IMR-90 (cell line): ENCODE data around the gene CDKL4. TPM values are rescaled to one million over a fixed set of nuclear protein-coding genes. Genes with fewer than 3 reads are reported as not detected.
A peak's percentile ranks its signal among the peaks of the same experiment; 100 is the strongest.

Experiments
- ATAC-seq: fragments of 200-7000 bp; cut with Tn5 transposase; 2 replicates; pipeline ENCODE4 v1.9.1; 2020; ENCODE audit warnings: low read depth, mild to moderate bottlenecking, moderate library complexity
- BruUV-seq: library from RNA; stranded (reverse); fragments of 400-500 nt; replicated peaks from 2 replicates; lab custom pipeline; 2021; lab: Mats Ljungman, UMichigan
- CTCF ChIA-PET: fragments of 300-600 bp; formaldehyde crosslinking; extraction: SDS; loops from one replicate; lab custom pipeline; 2021; ENCODE audit warnings: antibody characterized with exemption; lab: Yijun Ruan, JAX
- POLR2A ChIA-PET: fragments of 300-600 bp; sonication (Branson Sonifier 250); formaldehyde crosslinking; loops from one replicate; lab custom pipeline; 2022; ENCODE audit warnings: antibody characterized with exemption; ENCODE audit not compliant: unreplicated experiment; lab: Charles Lee
- DNase-seq: peaks from one replicate; pipeline ENCODE4 v3.0.0; 2013
- H2AFZ ChIP-seq: replicated peaks from 2 replicates; pipeline ENCODE3; 2013; ENCODE audit warnings: low read length, mild to moderate bottlenecking; ENCODE audit not compliant: poor library complexity
- H2AK5ac ChIP-seq: 2 replicates; pipeline ENCODE4 v1.6.1; 2013; ENCODE audit warnings: low read depth, low read length, inconsistent platforms
- H2AK9ac ChIP-seq: replicated peaks from 2 replicates; pipeline ENCODE3; 2013; ENCODE audit warnings: mild to moderate bottlenecking, low read depth, low read length, moderate library complexity; ENCODE audit not compliant: poor library complexity
- H2BK120ac ChIP-seq: 2 replicates; pipeline ENCODE4 v1.6.1; 2013; ENCODE audit warnings: low read depth, low read length, inconsistent platforms
- H2BK15ac ChIP-seq: 3 replicates; pipeline ENCODE4 v1.6.1; 2013; ENCODE audit warnings: low read depth, low read length, inconsistent platforms
- H2BK20ac ChIP-seq: 2 replicates; pipeline ENCODE4 v1.6.1; 2013; ENCODE audit warnings: low read depth, mild to moderate bottlenecking, inconsistent platforms, low read length, moderate library complexity
- H2BK5ac ChIP-seq: 2 replicates; pipeline ENCODE4 v1.6.1; 2013; ENCODE audit warnings: mild to moderate bottlenecking, low read depth, low read length, inconsistent platforms; ENCODE audit not compliant: poor library complexity, severe bottlenecking
- H3K14ac ChIP-seq: replicated peaks from 2 replicates; pipeline ENCODE4 v1.6.1; 2013; ENCODE audit warnings: low read depth, low read length, inconsistent platforms
- H3K18ac ChIP-seq: 2 replicates; pipeline ENCODE4 v1.6.1; 2013; ENCODE audit warnings: low read depth, low read length, control low read depth
- H3K23ac ChIP-seq: 2 replicates; pipeline ENCODE4 v1.6.1; 2013; ENCODE audit warnings: low read depth, low read length, inconsistent platforms
- H3K27ac ChIP-seq: 2 replicates; pipeline ENCODE4 v1.5.1; 2013; ENCODE audit warnings: mild to moderate bottlenecking, control low read depth, low read length; ENCODE audit not compliant: insufficient read depth
- H3K27me3 ChIP-seq: 2 replicates; pipeline ENCODE4 v1.6.1; 2013; ENCODE audit warnings: low read length; ENCODE audit not compliant: control insufficient read depth, insufficient read depth
- H3K36me3 ChIP-seq: 2 replicates; pipeline ENCODE4 v1.6.1; 2013; ENCODE audit warnings: low read length, mixed read lengths; ENCODE audit not compliant: control insufficient read depth, insufficient read depth
- H3K4ac ChIP-seq: 2 replicates; pipeline ENCODE4 v1.6.1; 2013; ENCODE audit warnings: low read depth, low read length, inconsistent platforms
- H3K4me1 ChIP-seq: 2 replicates; pipeline ENCODE4 v1.6.1; 2013; ENCODE audit warnings: low read length, mixed read lengths; ENCODE audit not compliant: control insufficient read depth, insufficient read depth
- H3K4me2 ChIP-seq: 2 replicates; pipeline ENCODE4 v1.6.1; 2013; ENCODE audit warnings: low read depth, mild to moderate bottlenecking, control low read depth, low read length, moderate library complexity
- H3K4me3 ChIP-seq: 2 replicates; pipeline ENCODE4 v1.5.1; 2013; ENCODE audit warnings: low read depth, mild to moderate bottlenecking, control low read depth, low read length, moderate library complexity; ENCODE audit not compliant: insufficient read depth
- H3K56ac ChIP-seq: 2 replicates; pipeline ENCODE4 v1.6.1; 2013; ENCODE audit warnings: low read length, inconsistent platforms; ENCODE audit not compliant: insufficient read depth; ENCODE audit errors: extremely low read depth
- H3K79me1 ChIP-seq, 2 experiments: 2 replicates each; pipeline ENCODE4 v1.6.1; 2013; ENCODE audit warnings: low read length in 2 of 2, inconsistent platforms in 1 of 2, low read depth in 1 of 2
- H3K9ac ChIP-seq: 2 replicates; pipeline ENCODE4 v1.6.1; 2013; ENCODE audit warnings: low read depth, low read length, control low read depth
- H3K9me1 ChIP-seq: 2 replicates; pipeline ENCODE4 v1.6.1; 2013; ENCODE audit warnings: low read length, inconsistent platforms; ENCODE audit not compliant: insufficient read depth
- H3K9me3 ChIP-seq: 2 replicates; pipeline ENCODE4 v1.6.1; 2013; ENCODE audit warnings: low read length; ENCODE audit not compliant: control insufficient read depth, insufficient read depth
- H4K20me1 ChIP-seq: 2 replicates; pipeline ENCODE4 v1.6.1; 2013; ENCODE audit warnings: low read length, inconsistent platforms; ENCODE audit not compliant: insufficient read depth
- H4K5ac ChIP-seq: 2 replicates; pipeline ENCODE4 v1.6.1; 2013; ENCODE audit warnings: mild to moderate bottlenecking, low read depth, low read length, control low read depth
- H4K8ac ChIP-seq, 2 experiments: 2 replicates each; pipeline ENCODE4 v1.6.1; 2013; ENCODE audit warnings: low read depth in 2 of 2, low read length in 2 of 2, control low read depth in 1 of 2, inconsistent platforms in 1 of 2
- H4K91ac ChIP-seq: 2 replicates; pipeline ENCODE4 v1.6.1; 2013; ENCODE audit warnings: low read depth, low read length, inconsistent platforms; ENCODE audit not compliant: insufficient read depth
- MAZ ChIP-seq: IDR thresholded peaks from 2 replicates; pipeline ENCODE4 v1.6.1; 2012; ENCODE audit warnings: low read depth, mild to moderate bottlenecking, low read length, improper control_type of control experiment, moderate library complexity, borderline replicate concordance
- MXI1 ChIP-seq: IDR thresholded peaks from 2 replicates; pipeline ENCODE4 v1.6.1; 2012; ENCODE audit warnings: low read depth, mild to moderate bottlenecking, low read length, moderate library complexity, borderline replicate concordance
- WGBS, 2 experiments: methylation state at CpG; one replicate each; pipeline versions ENCODE4 v1.1.5 to v1.1.7; 2013; ENCODE audit warnings: missing lambda C conversion rate in 2 of 2; ENCODE audit not compliant: insufficient read length in 1 of 2; ENCODE audit errors: extremely low coverage in 2 of 2; 5-methylcytosine and 5-hydroxymethylcytosine counted together
- dilution Hi-C: fragments of 300-500 bp; cut with HindIII; formaldehyde crosslinking; loops from one replicate; pipeline ENCODE4 v1.14.3; 2018; ENCODE audit warnings: low sequenced_read_pairs; ENCODE audit not compliant: unreplicated experiment
- in situ Hi-C: fragments of 300-500 bp; cut with MboI; formaldehyde crosslinking; loops from 3 replicates; pipeline ENCODE4 v1.14.3; 2019; ENCODE audit warnings: low sequenced_read_pairs, inconsistent platforms, mixed read lengths
- intact Hi-C: fragments of 100-400 bp; cut with micrococcal nuclease; formaldehyde crosslinking; loops from 2 replicates; pipeline ENCODE4 v1.10.0; 2022
- polyA plus RNA-seq, 3 experiments: library from polyadenylated mRNA; depleted of rRNA; stranded (reverse); fragments of >200 nt; gene quantifications; 2 replicates each; pipeline ENCODE4 v1.2.3, GENCODE V29; 2012; ENCODE audit warnings: low replicate concordance in 1 of 3
- total RNA-seq: library from RNA; depleted of rRNA; stranded (reverse); fragments of >200 nt; gene quantifications from 2 replicates; pipeline ENCODE4 v1.2.3, GENCODE V29; 2012

CDKL4 gene
- total and polyA plus RNA-seq, 2 of the 4 experiments (the other 2 are of a cell fraction): not detected

DNA sequence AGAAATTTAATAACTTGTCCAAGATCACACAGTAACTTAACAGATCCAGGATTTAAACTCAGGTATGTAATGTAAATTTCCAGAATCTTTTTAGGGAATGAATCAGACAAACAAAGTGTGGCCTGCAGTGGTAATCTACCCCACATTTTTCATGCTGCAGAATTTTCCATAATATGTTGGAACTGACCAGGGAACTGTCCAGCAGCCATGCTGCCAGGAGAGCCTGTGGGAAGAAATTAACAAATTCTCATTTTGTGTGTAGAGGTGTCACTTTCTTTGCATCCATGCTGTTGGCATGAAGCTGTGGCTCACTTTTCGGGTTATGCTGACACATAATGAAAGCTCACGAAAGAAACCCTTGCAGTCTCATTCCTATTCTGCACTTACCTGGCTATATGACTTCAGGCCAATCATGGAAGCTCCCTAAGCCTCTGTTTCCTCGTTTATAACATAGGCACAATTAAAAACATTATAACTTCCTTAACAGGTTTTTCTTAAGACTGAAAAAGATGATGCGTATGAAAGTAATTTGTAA is 54.7 kb downstream of the CDKL4 start:
- BruUV-seq: no TSS peak
- Histone ChIP-seq H3K79me1 (no peaks in the 10 kb centered on the region), H3K23ac (no peak overlapping the region), H2BK5ac (no peak overlapping the region), H3K9me3 (no peaks in the 10 kb centered on the region), H2AK9ac (no peak overlapping the region), H4K20me1 (no peaks in the 10 kb centered on the region), H3K27ac (no peak overlapping the region), H3K36me3 (no peaks in the 10 kb centered on the region), H2BK120ac (no peak overlapping the region), H2AK5ac (no peak overlapping the region), H4K8ac (no peak overlapping the region), H3K27me3 (no peaks in the 10 kb centered on the region), H2AFZ (no peak overlapping the region), H3K14ac (no peak overlapping the region), H2BK20ac (no peak overlapping the region), H3K4me2 (no peak overlapping the region), H4K5ac (no peak overlapping the region), H3K18ac (no peak overlapping the region), H3K4ac (no peak overlapping the region), H3K9ac (no peak overlapping the region), H3K56ac (no peak overlapping the region), H3K9me1 (no peaks in the 10 kb centered on the region), H2BK15ac (no peak overlapping the region), H4K91ac (no peak overlapping the region), H3K4me1 (no peaks in the 10 kb centered on the region), H3K4me3 (no peak overlapping the region)
- intact Hi-C loops (no loop called here), in situ Hi-C loops (no loop called here), dilution Hi-C loops (no loop called here)
- WGBS, 2 experiments: no CpG with 5 or more reads among the region's 4 CpGs
- DNase-seq: no peak
- TF ChIP-seq MXI1: peak; percentile 37; the same call in 1 of the 2 replicates
- no peak for TF ChIP-seq MAZ
- no peak for ATAC-seq
- ChIA-PET POLR2A (no interaction called here), CTCF (interaction anchor here (1.3 kb wide), 1 partner anchor 13 kb away, joined by 3 read pairs; no protein-coding TSS in a partner anchor)
